CD14-positive monocyte (primary cell): ENCODE measurements around the gene ARHGEF40. TPM values are rescaled to one million over a fixed set of nuclear protein-coding genes. Genes with fewer than 3 reads are reported as not detected.

Source experiments
- DNase-seq, 3 donors: peaks; one replicate each; pipeline ENCODE4 v3.0.0-alpha.2; 2011 to 2022
- H2AFZ ChIP-seq: 2 replicates; pipeline ENCODE4 v1.6.0; 2012; ENCODE audit warnings: mild to moderate bottlenecking, low read depth, low read length, inconsistent platforms; ENCODE audit not compliant: insufficient read depth, poor library complexity, severe bottlenecking
- H3K27ac ChIP-seq, 2 donors: 1 replicate in 1 of 2; 2 replicates in 1 of 2; pipeline ENCODE4 v1.5.1; 2012 to 2013; ENCODE audit warnings: low read length in 2 of 2, control low read depth in 1 of 2, inconsistent platforms in 1 of 2, low read depth in 1 of 2, mild to moderate bottlenecking in 1 of 2
- H3K27me3 ChIP-seq, 2 donors: one replicate each; pipeline versions ENCODE4 v1.6.0 to v1.6.1; 2011 to 2013; ENCODE audit warnings: low read length in 2 of 2; ENCODE audit not compliant: control insufficient read depth in 2 of 2, insufficient read depth in 2 of 2
- H3K36me3 ChIP-seq, 2 donors: replicated peaks in 1 of 2; 1 replicate in 1 of 2; 2 replicates in 1 of 2; pipeline versions ENCODE4 v1.5.1 to v1.6.1; 2012 to 2013; ENCODE audit warnings: low read length in 2 of 2, control low read depth in 1 of 2, inconsistent platforms in 1 of 2, mild to moderate bottlenecking in 1 of 2; ENCODE audit not compliant: insufficient read depth in 2 of 2, control insufficient read depth in 1 of 2
- H3K4me1 ChIP-seq, 2 donors: 1 replicate in 1 of 2; 2 replicates in 1 of 2; pipeline versions ENCODE4 v1.5.1 to v1.6.1; 2012 to 2013; ENCODE audit warnings: low read length in 2 of 2, control low read depth in 1 of 2, inconsistent platforms in 1 of 2, mild to moderate bottlenecking in 1 of 2, moderate library complexity in 1 of 2; ENCODE audit not compliant: insufficient read depth in 2 of 2, control insufficient read depth in 1 of 2
- H3K4me2 ChIP-seq: replicated peaks from 2 replicates; pipeline ENCODE3; 2012; ENCODE audit warnings: low read length, moderate library complexity, mild to moderate bottlenecking; ENCODE audit not compliant: poor library complexity, severe bottlenecking; ENCODE audit errors: extremely low read depth
- H3K4me3 ChIP-seq, 3 experiments: fragments of 200-600 bp in 1 of 3; sonication (generic) in 1 of 3; replicated peaks in 1 of 3; 1 replicate in 2 of 3; 2 replicates in 1 of 3; pipeline ENCODE4 v1.5.1; 2011 to 2013; ENCODE audit warnings: low read length in 3 of 3, mild to moderate bottlenecking in 3 of 3, control low read depth in 2 of 3, low read depth in 2 of 3, inconsistent platforms in 1 of 3, moderate library complexity in 1 of 3
- H3K79me2 ChIP-seq: 2 replicates; pipeline ENCODE4 v1.6.0; 2012; ENCODE audit warnings: mild to moderate bottlenecking, control low read depth, inconsistent platforms, low read length, moderate library complexity; ENCODE audit not compliant: insufficient read depth
- H3K9ac ChIP-seq: 2 replicates; pipeline ENCODE4 v1.6.0; 2017; ENCODE audit warnings: low read length, mild to moderate bottlenecking; ENCODE audit not compliant: insufficient read depth, poor library complexity, severe bottlenecking
- H3K9me3 ChIP-seq, 2 donors: replicated peaks in 1 of 2; 1 replicate in 1 of 2; 2 replicates in 1 of 2; pipeline versions ENCODE4 v1.5.1 to v1.6.1; 2012 to 2013; ENCODE audit warnings: low read length in 2 of 2, control low read depth in 1 of 2; ENCODE audit not compliant: control insufficient read depth in 1 of 2, insufficient read depth in 1 of 2
- H4K20me1 ChIP-seq: 2 replicates; pipeline ENCODE4 v1.6.0; 2012; ENCODE audit warnings: mild to moderate bottlenecking, low read length, control low read depth, moderate library complexity; ENCODE audit not compliant: insufficient read depth
- H3K27ac Mint-ChIP-seq, 7 donors: one replicate each; pipeline ENCODE4 v1.8.0; 2020; ENCODE audit warnings: mild to moderate bottlenecking in 7 of 7, mixed read lengths in 7 of 7, moderate library complexity in 6 of 7, inconsistent platforms in 2 of 7
- H3K27me3 Mint-ChIP-seq, 3 donors: one replicate each; pipeline ENCODE4 v1.8.0; 2021 to 2022; ENCODE audit warnings: low read depth in 3 of 3, mild to moderate bottlenecking in 3 of 3, mixed read lengths in 3 of 3, moderate library complexity in 3 of 3, inconsistent platforms in 1 of 3
- H3K36me3 Mint-ChIP-seq, 2 donors: one replicate each; pipeline ENCODE4 v1.8.0; 2020; ENCODE audit warnings: mixed read lengths in 2 of 2, inconsistent platforms in 1 of 2, mild to moderate bottlenecking in 1 of 2
- H3K4me1 Mint-ChIP-seq: one replicate; pipeline ENCODE4 v1.8.0; 2020; ENCODE audit warnings: mild to moderate bottlenecking, mixed read lengths
- H3K4me3 Mint-ChIP-seq, 2 donors: one replicate each; pipeline ENCODE4 v1.8.0; 2020; ENCODE audit warnings: mild to moderate bottlenecking in 2 of 2, mixed read lengths in 2 of 2, moderate library complexity in 1 of 2
- H3K9me3 Mint-ChIP-seq, 7 donors: one replicate each; pipeline ENCODE4 v1.8.0; 2020 to 2022; ENCODE audit warnings: mixed read lengths in 7 of 7, mild to moderate bottlenecking in 6 of 7, moderate library complexity in 6 of 7, inconsistent platforms in 2 of 7
- WGBS: methylation state at CpG from one replicate; pipeline ENCODE4 v1.1.5; 2013; ENCODE audit warnings: missing lambda C conversion rate; ENCODE audit not compliant: insufficient coverage; 5-methylcytosine and 5-hydroxymethylcytosine counted together
- intact Hi-C, 2 donors: fragments of 100-400 bp; cut with micrococcal nuclease; formaldehyde crosslinking; loops; one replicate each; pipeline versions ENCODE4 v1.15.0 to v1.15.1; 2023
- polyA plus RNA-seq, 3 donors: library from polyadenylated mRNA; depleted of rRNA in 1 of 3; unstranded in 2 of 3; stranded (reverse) in 1 of 3; fragments of 300-500 nt in 2 of 3; fragments of >200 nt in 1 of 3; fragmentation: Illumina TruSeq in 2 of 3; gene quantifications; 1 replicate in 2 of 3; 2 replicates in 1 of 3; pipeline ENCODE4 v1.2.3, GENCODE V29; 2012 to 2021
- TF ChIP-seq, protein P1 (sequence below): fragments of 200-600 bp; IDR thresholded peaks from one replicate; pipeline ENCODE4 v1.8.0; 2022; ENCODE audit warnings: antibody characterized with exemption, mild to moderate bottlenecking

The ARHGEF40 gene
- polyA plus RNA-seq, 3 donors = 12.1 to 114 (median 15.3) TPM

DNA sequence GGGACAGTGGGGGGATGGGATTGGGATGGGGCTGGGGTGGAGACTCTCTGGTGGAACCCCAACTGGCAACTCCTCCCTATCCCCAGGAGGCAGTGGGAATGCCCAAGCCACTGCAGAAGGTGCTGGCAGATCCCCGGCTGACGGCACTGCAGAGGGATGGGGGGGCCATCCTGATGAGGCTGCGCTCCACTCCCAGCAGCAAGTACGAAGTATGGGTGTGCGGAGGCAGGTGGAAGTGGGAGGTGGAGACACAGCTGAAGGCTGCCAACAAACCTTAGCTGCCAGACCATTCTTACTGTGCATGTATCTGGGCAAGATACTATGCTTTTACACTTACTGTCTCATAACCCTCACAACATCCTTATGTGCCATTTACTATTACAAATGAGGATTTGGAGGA is 8.2 kb downstream of the ARHGEF40 start:
- TF ChIP-seq, protein P1, sequence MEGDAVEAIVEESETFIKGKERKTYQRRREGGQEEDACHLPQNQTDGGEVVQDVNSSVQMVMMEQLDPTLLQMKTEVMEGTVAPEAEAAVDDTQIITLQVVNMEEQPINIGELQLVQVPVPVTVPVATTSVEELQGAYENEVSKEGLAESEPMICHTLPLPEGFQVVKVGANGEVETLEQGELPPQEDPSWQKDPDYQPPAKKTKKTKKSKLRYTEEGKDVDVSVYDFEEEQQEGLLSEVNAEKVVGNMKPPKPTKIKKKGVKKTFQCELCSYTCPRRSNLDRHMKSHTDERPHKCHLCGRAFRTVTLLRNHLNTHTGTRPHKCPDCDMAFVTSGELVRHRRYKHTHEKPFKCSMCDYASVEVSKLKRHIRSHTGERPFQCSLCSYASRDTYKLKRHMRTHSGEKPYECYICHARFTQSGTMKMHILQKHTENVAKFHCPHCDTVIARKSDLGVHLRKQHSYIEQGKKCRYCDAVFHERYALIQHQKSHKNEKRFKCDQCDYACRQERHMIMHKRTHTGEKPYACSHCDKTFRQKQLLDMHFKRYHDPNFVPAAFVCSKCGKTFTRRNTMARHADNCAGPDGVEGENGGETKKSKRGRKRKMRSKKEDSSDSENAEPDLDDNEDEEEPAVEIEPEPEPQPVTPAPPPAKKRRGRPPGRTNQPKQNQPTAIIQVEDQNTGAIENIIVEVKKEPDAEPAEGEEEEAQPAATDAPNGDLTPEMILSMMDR = no peak
- peaks cover 0 to 2% (median under 1%) of the 10 kb centered on the region in 3 donors for H3K27me3 Mint-ChIP-seq
- WGBS = no CpG with 5 or more reads among the region's 5 CpGs
- peaks cover 11% of the 10 kb centered on the region for H4K20me1 ChIP-seq
- peaks cover 97 to 100% of the 10 kb centered on the region in 2 donors for H3K36me3 ChIP-seq
- peaks cover 3% of the 10 kb centered on the region for H3K4me1 Mint-ChIP-seq
- H3K79me2 ChIP-seq = peaks cover 14% of the 10 kb centered on the region
- H3K4me1 ChIP-seq = peaks cover 0 to under 1% of the 10 kb centered on the region in 2 donors
- no peak overlapping the region for H2AFZ ChIP-seq
- H3K9me3 Mint-ChIP-seq = peaks cover 0 to 3% (median 0%) of the 10 kb centered on the region in 7 donors
- H3K4me3 Mint-ChIP-seq = no peak overlapping the region
- no peak overlapping the region for H3K4me3 ChIP-seq
- peak overlapping the region in 1 of 2 donors; percentile 32 for H3K27ac ChIP-seq
- H3K4me2 ChIP-seq = no peak overlapping the region
- DNase-seq = no peak
- H3K27ac Mint-ChIP-seq = no peak overlapping the region
- intact Hi-C loops = no loop called here
- no peak overlapping the region for H3K9ac ChIP-seq
- no peaks in the 10 kb centered on the region for H3K9me3 ChIP-seq
- H3K36me3 Mint-ChIP-seq = peaks cover 82 to 98% of the 10 kb centered on the region in 2 donors
- H3K27me3 ChIP-seq = no peaks in the 10 kb centered on the region

DNA sequence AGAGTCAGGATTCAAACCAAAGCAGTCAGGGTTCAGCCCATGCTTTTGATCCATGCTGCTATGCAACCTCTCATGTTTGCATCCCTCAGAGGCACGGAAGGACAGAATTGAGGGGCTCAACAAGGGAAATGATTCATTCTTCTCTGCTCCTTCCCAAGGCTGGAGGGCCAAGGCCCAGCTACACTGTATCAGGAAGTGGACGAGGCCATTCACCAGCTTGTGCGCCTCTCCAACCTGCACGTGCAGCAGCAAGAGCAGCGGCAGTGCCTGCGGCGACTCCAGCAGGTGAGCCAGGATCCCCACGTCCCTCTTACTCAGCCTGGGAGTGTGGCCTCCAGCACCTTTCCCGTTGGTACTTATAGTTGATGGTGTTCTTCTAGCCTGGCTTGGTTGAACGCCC is 8.6 kb downstream of the ARHGEF40 start:
- H3K9me3 Mint-ChIP-seq = peaks cover 0 to 1% (median 0%) of the 10 kb centered on the region in 7 donors
- DNase-seq = no peak
- no peak overlapping the region for H3K27ac Mint-ChIP-seq
- H3K36me3 Mint-ChIP-seq = peaks cover 78 to 97% of the 10 kb centered on the region in 2 donors
- TF ChIP-seq, protein P1 = no peak
- no peaks in the 10 kb centered on the region for H3K4me1 Mint-ChIP-seq
- Histone ChIP-seq H3K9ac (no peak overlapping the region), H3K4me3 (no peak overlapping the region), H3K4me1 (peaks cover under 1 to 4% of the 10 kb centered on the region in 2 donors), H4K20me1 (peaks cover 11% of the 10 kb centered on the region), H3K27me3 (no peaks in the 10 kb centered on the region), H3K27ac (peak overlapping the region in 1 of 2 donors; percentile 32), H2AFZ (no peak overlapping the region), H3K36me3 (peaks cover 96 to 100% of the 10 kb centered on the region in 2 donors), H3K79me2 (peaks cover 10% of the 10 kb centered on the region), H3K4me2 (no peak overlapping the region), H3K9me3 (no peaks in the 10 kb centered on the region)
- intact Hi-C loops = no loop called here
- WGBS = 96% methylated on average over 4 of the region's 10 CpGs
- H3K4me3 Mint-ChIP-seq = no peak overlapping the region
- H3K27me3 Mint-ChIP-seq = peaks cover 0 to 2% (median 0%) of the 10 kb centered on the region in 3 donors
